ENCODE results near the gene TMEM37.

DNA sequence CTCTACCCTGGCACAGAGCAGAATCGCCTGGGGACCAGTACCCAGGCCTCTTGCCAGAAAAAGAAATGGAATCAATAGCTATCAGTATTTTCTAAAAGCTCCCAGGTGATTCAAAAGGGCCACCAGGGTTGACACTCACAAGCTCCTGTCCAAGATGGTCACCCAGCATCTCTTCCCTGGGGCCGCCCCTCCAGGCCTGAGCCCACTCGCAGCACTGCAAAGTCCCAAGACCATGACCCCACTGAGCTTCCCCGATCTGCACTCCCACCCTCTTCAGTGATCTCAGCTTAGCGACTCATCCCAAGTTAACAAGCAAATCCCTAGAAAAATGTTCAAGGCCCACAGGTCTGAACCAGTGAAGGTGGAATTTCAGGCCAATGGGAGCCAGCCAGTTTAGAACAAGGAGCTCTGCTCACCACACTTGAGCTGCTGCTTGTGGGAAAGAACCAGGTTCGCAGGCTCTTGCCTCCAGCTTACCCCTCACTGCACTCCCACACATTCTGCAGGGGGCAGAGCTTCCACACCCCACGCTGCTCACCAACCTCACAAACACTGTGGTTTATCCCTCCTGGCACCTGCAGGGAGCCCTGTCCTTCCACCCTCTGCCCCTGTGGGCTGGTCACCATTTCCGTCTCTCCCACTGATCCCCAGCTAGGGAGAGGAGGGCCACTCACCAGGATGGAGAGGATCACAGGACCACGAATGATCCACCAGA is 19.8 kb downstream of the TMEM37 start:
- TF ChIP-seq USF2 (CRISPR knock-in tag; IDR thresholded peaks at IDR 0.05): no peak
- TF ChIP-seq ZNF138 (CRISPR knock-in tag; conservative IDR thresholded peaks at IDR 0.05): no peak
- TF ChIP-seq CTCF (IDR thresholded peaks at IDR 0.05): no peak
- no peak for TF ChIP-seq MXD4 (CRISPR knock-in tag; IDR thresholded peaks at IDR 0.05; ENCODE audit: borderline replicate concordance)

All from WTC11 (cell line).